ENCODE data around the gene IRF7.

GRCh38 chr11:627308-627576 is 11.5 kb upstream of the IRF7 start:
- no peak for TF ChIP-seq CTCF (IDR thresholded peaks at IDR 0.05; ENCODE audit: insufficient read depth, low read depth, low read length)
- no peak for TF ChIP-seq EZH2 (IDR thresholded peaks at IDR 0.05; ENCODE audit: insufficient read depth, low read length)

Measured in astrocyte (in vitro differentiated cells and primary cell).